Hematopoietic multipotent progenitor cell treated with erythropoietin and hydrocortisone succinate and interleukin-3 and kit ligand, for 4 days (in vitro differentiated cells): ENCODE results near the gene FLT4.
"Not testable (repeated sequence)": the region's sequence is repeated elsewhere in the genome, so short reads cannot be mapped to it uniquely, and the experiment has no call there.

ENCODE experiments used
- DNase-seq: peaks from one replicate; pipeline ENCODE4 v3.0.0-alpha.2; 2015

Gene FLT4

DNA sequence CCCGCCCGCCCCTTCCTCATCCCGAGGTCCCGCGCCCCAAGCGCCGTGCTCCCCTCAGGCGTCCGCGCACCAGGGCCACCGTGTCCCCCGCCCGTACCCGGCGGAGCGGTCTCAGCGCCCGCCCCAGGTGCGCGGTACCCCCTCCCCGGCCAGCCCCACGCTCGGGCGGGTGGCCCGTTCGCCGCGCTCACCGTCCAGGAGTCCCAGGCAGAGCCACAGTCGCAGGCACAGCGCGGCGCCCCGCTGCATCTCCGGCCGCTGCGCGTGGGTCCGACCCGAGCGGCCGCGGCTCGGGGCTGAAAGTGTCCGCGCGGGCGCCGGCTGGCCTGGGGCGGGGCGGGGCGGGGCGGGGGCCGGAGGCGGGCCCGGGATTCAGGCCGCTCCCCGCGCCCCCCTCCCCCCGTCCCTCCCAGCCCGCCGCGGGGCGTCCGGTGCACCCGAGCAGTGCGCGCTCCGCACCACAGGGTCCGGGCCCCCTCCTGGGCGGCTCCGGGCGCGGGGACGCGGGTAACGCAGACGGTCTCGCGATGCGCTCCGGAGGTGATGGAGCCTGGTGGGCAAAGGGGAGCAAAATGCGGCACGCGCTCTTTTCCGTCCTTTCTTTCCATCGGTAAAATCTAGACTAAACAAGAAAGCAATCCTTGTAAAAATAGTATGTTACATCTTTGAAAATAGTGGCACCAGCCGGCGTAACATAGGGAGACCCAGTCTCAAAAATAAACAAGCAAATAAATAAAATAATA, at the start of gene FLT4:
Gene FLT4, minus strand, starts transcription at position 304 of the 743 bp plus-strand sequence. Its CDS starts 55 bp downstream, at position 249.
- no peak for DNase-seq

DNA sequence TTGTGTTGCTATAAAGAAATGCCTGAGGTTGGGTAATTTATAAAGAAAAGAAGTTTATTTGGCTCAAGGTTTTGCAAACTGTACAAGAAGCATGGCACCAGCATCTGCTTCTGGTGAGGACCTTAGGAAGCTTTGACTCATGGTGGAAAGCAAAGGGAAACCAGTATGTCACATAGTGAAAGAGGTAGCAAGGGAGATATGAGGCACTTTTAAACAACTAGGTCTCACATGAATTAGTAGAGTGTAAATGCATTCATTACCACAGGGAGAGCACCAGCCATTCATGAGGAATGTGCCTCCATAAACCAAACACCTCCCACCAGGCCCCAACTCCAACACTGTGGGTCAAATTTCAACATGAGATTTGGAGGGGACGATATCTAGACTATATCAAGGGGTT, 49.6 kb upstream of the FLT4 start:
- DNase-seq: no peak

DNA sequence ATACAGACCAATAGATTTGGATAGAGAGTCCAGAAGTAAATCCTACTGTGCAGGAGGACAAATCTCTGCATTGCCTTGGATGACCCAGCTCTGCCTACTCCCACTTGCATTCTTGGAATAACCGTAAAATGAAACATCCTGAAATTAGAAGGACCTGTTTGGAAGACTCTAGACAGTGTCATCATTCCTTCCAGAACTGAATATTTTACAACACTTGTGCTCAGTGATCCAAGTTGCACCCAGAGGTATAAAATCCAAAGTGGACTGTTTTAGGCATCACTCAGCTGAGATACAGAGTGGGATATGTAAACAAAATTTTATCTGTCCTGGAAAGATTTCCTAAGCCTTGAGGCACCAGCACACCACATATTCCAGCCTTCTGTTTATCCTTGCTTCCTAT, 46.7 kb upstream of the FLT4 start:
- DNase-seq: no peak

GRCh38 chr5:180692429-180692828, 43.0 kb upstream of the FLT4 start:
- DNase-seq: peak; percentile 15

DNA sequence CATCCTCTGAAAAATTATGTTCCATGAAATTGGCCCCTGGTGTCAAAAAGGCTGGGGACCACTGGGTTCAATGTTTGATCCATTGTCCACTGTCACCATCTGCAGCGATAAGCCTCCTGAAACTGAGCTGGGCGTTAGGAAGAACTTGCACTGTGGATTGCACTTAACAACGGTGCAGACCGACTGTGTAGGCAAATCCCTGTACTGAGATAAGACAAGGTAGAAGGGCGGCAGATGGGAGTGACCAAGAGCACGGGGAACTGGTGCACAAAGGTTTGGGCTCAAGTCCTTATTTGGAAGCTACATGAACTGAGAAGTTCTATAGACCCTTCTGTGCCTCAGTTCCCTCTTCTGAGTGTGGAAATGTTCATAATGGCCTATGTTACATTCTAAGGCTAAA, 41.6 kb upstream of the FLT4 start:
- no peak for DNase-seq

GRCh38 chr5:180690562-180690961, 41.2 kb upstream of the FLT4 start:
- no peak for DNase-seq

GRCh38 chr5:180689775-180690174, 40.4 kb upstream of the FLT4 start:
- DNase-seq: no peak

DNA sequence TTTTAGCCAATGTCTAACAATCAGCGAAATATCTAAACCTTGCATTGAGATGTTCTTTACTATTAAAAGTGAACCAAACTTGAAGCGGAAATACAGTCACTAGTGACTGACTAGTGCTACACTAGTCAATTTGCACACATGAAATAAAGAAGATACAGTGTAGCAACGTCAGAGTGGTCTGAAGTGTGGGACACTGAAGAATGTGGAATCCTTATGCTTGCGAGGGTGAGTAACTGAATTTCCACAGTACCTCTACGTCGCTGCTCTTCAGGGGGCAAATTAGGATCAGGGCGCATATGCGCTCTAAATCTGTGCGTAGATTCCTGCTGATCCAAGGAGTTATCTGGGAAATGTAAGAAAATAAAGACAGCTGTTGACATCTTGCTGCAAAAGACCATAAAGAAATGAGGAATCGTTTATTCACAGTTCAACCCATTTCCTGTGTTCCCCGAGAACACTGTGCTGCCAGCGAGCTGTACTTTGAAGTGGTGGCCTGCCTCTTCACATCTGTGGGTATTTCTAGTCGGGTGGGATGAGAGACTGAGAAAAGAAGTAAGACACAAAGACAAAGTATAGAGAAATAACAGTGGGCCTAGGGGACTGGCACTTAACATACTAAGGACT, 39.8 kb upstream of the FLT4 start:
- no peak for DNase-seq

GRCh38 chr5:180688330-180689070, 39.1 kb upstream of the FLT4 start:
- peak; percentile 22 for DNase-seq

GRCh38 chr5:180686799-180687198, 37.4 kb upstream of the FLT4 start:
- DNase-seq: not testable (repeated sequence)

DNA sequence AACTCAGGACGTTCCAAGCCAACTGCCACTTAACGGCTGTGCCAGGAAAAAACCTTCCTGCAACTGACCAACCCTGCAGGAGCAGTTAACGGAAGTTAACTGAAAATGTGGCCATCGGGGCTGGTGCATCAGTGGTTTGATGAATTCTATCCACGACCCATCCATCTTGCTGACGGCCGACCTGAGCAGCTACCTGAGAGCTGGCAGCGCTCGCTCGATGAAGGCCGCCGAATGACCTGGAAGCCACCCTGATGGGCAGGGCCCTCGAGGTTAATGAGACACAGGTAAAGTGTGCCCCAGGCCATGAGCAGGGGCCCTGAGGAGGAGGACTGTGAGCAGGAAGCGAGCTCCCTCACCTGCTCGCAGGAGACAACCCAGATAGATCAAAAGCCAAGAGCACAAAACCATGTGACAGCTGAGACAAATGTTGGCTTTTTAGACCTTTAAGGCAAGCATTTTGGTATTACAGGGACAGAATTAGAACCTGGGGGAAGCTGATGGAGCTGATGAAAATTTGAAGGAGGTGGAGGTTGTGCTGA, 35.3 kb upstream of the FLT4 start:
- DNase-seq: no peak

GRCh38 chr5:180683220-180683922, 34.0 kb upstream of the FLT4 start:
- DNase-seq: no peak

DNA sequence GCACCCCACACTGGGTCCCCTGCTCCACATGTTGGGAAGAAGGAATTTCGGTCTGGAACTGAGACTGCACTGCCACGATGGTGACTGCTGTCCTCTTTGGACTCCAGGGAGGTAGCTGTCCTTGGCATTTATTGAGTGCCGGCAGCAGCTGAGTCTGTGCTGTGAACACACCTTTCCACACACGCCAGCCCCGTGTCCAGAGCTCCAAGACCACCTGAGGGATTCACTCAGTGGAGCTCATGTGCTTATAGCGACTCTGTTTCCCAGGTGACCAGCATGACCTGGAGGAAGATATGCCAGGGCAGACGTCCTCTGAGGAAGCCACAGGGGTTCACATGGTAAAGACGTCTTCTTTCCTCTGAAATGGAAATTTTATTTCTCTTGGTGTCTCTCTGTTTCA, 33.2 kb upstream of the FLT4 start:
- DNase-seq: no peak

GRCh38 chr5:180682008-180682407, 32.6 kb upstream of the FLT4 start:
- DNase-seq: not testable (repeated sequence)

DNA sequence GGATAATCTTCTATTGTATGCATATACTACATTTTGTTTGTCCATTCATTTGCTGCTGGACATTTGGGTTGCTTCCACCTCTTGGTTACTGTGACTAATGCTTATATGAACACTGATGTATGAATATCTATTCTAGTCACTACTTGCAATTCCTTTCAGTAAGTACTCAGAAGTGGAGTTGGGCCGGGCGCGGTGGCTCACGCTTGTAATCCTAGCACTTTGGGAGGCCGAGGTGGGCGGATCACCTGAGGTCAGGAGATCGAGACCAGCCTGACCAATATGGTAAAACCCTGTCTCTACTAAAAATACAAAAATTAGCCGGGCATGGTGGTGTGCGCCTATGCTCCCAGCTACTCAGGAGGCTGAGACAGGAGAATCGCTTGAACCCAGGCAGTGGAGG, 28.9 kb upstream of the FLT4 start:
- DNase-seq: not testable (repeated sequence)

GRCh38 chr5:180675036-180675635, 25.7 kb upstream of the FLT4 start:
- DNase-seq: no peak

DNA sequence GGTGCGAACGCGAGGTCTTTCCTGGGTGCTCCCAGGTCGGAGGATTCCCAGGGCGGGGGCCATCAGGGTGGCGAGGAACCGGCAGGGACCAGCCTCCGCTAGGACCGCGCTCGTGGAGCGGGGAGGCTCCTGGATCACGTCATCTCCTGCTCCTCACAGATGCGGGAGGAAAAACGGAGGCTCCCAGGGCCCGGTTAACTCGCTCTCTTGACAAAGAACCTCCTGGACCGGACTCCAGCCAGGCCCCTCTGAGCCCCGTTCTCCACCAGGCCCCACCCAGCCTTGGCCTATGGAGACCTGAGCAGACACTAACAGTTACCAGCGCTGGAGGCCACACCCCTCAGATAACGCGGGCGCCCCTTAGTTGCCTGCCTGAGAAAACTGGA, 24.7 kb upstream of the FLT4 start:
- DNase-seq: not testable (repeated sequence)

DNA sequence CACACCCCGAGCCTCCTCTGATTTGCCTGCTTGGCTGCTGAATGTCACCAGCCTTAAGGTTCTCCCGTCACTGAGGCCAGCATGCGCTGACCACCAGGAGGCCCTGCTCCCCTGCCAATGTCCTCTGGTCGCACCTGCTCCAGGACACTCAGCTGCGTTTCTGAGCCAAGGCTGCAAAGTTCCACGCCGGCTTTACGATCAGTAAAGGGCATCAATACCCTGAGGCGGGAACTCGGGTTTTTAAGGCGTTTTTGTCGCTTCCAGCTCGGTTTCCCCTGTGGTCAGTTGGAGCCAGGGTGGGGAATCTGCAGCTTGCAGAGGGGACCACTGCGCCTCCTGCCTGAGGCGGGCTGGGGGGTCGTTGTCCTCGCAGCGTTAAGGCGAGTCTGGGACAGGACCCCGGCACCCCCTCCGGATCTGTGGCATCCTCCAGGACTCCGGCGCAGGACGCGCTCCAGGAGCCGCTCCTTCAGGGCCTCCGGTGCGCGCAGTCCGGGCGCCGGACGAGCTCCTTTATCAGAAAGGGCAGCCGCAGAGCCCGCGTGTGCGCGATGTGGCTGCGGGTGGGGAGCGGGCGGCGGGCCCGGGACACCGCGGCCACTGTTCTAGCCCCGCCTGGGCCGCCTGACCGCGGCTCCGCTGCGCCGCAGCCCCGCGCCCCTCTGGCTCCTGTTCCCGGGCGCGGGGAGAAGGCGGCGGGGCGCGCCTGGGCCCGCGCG, 24.1 kb upstream of the FLT4 start:
- no peak for DNase-seq

- DNase-seq: not testable (repeated sequence)
Measured at GRCh38 chr5:180671958-180672524, 22.6 kb upstream of the FLT4 start.

- DNase-seq: peak; percentile 75
Measured at GRCh38 chr5:180670586-180671359, 21.4 kb upstream of the FLT4 start.

- no peak for DNase-seq
Measured at GRCh38 chr5:180670157-180670556, 20.8 kb upstream of the FLT4 start.
